ENCODE results near the gene GPR176.

The GPR176 gene

DNA sequence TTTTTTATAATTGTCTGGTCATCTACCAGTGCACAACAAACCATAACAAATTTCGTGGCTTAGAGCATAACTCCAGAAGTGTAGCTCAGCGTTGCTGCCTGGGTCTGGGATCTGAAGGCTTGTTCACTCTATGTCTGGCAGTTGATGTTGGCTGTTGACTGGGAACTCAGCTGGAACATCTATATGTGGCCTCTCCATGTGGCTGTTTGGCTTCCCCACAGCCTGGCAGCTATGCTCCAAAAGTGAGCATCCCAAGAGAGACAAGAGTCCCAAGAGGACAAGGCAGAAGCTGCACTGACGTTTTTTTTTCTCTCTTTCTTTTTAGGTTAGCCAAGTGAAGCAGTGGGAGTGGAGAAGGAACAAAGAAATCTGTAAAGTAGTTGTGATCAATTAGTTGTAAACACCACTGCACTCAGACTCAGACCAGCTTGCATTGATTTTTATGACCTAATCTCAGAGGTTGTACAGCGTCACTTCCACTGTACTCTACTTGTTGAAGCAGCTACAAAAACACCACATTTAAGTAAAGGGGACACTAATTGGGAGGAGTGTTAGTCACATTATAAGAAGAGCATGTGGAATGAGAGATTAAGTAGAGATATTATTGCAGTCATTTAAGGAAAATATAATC, 2.5 kb upstream of the GPR176 start (continued):
- TF ChIP-seq, protein P1, sequence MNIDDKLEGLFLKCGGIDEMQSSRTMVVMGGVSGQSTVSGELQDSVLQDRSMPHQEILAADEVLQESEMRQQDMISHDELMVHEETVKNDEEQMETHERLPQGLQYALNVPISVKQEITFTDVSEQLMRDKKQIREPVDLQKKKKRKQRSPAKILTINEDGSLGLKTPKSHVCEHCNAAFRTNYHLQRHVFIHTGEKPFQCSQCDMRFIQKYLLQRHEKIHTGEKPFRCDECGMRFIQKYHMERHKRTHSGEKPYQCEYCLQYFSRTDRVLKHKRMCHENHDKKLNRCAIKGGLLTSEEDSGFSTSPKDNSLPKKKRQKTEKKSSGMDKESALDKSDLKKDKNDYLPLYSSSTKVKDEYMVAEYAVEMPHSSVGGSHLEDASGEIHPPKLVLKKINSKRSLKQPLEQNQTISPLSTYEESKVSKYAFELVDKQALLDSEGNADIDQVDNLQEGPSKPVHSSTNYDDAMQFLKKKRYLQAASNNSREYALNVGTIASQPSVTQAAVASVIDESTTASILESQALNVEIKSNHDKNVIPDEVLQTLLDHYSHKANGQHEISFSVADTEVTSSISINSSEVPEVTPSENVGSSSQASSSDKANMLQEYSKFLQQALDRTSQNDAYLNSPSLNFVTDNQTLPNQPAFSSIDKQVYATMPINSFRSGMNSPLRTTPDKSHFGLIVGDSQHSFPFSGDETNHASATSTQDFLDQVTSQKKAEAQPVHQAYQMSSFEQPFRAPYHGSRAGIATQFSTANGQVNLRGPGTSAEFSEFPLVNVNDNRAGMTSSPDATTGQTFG (tag by site-specific recombination; IDR thresholded peaks at IDR 0.05; ENCODE audit: borderline replicate concordance) = no peak
- TF ChIP-seq BCL11B (tag by site-specific recombination; IDR thresholded peaks at IDR 0.05; ENCODE audit: low read depth) (no peak), ZNF48 (tag by site-specific recombination; IDR thresholded peaks at IDR 0.05) (no peak), ZNF248 (tag by site-specific recombination; IDR thresholded peaks at IDR 0.05) (no peak), ZNF140 (tag by site-specific recombination; IDR thresholded peaks at IDR 0.05) (no peak), ZNF155 (tag by site-specific recombination; IDR thresholded peaks at IDR 0.05) (no peak), KLF7 (tag by site-specific recombination; IDR thresholded peaks at IDR 0.05; ENCODE audit: borderline replicate concordance) (no peak), ZNF121 (tag by site-specific recombination; IDR thresholded peaks at IDR 0.05) (no peak), ZNF157 (tag by site-specific recombination; IDR thresholded peaks at IDR 0.05) (no peak), SCRT2 (tag by site-specific recombination; IDR thresholded peaks at IDR 0.05) (peak; percentile 80), ZNF133 (tag by site-specific recombination; IDR thresholded peaks at IDR 0.05) (no peak)
- TF ChIP-seq, protein P2, sequence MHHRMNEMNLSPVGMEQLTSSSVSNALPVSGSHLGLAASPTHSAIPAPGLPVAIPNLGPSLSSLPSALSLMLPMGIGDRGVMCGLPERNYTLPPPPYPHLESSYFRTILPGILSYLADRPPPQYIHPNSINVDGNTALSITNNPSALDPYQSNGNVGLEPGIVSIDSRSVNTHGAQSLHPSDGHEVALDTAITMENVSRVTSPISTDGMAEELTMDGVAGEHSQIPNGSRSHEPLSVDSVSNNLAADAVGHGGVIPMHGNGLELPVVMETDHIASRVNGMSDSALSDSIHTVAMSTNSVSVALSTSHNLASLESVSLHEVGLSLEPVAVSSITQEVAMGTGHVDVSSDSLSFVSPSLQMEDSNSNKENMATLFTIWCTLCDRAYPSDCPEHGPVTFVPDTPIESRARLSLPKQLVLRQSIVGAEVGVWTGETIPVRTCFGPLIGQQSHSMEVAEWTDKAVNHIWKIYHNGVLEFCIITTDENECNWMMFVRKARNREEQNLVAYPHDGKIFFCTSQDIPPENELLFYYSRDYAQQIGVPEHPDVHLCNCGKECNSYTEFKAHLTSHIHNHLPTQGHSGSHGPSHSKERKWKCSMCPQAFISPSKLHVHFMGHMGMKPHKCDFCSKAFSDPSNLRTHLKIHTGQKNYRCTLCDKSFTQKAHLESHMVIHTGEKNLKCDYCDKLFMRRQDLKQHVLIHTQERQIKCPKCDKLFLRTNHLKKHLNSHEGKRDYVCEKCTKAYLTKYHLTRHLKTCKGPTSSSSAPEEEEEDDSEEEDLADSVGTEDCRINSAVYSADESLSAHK (tag by site-specific recombination; IDR thresholded peaks at IDR 0.05) = no peak
- TF ChIP-seq, protein P3, sequence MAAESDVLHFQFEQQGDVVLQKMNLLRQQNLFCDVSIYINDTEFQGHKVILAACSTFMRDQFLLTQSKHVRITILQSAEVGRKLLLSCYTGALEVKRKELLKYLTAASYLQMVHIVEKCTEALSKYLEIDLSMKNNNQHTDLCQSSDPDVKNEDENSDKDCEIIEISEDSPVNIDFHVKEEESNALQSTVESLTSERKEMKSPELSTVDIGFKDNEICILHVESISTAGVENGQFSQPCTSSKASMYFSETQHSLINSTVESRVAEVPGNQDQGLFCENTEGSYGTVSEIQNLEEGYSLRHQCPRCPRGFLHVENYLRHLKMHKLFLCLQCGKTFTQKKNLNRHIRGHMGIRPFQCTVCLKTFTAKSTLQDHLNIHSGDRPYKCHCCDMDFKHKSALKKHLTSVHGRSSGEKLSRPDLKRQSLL (tag by site-specific recombination; IDR thresholded peaks at IDR 0.05) = no peak
- TF ChIP-seq, protein P4, sequence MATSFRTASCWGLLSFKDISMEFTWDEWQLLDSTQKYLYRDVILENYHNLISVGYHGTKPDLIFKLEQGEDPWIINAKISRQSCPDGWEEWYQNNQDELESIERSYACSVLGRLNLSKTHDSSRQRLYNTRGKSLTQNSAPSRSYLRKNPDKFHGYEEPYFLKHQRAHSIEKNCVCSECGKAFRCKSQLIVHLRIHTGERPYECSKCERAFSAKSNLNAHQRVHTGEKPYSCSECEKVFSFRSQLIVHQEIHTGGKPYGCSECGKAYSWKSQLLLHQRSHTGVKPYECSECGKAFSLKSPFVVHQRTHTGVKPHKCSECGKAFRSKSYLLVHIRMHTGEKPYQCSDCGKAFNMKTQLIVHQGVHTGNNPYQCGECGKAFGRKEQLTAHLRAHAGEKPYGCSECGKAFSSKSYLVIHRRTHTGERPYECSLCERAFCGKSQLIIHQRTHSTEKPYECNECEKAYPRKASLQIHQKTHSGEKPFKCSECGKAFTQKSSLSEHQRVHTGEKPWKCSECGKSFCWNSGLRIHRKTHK (tag by site-specific recombination; IDR thresholded peaks at IDR 0.05) = no peak
- TF ChIP-seq, protein P5, sequence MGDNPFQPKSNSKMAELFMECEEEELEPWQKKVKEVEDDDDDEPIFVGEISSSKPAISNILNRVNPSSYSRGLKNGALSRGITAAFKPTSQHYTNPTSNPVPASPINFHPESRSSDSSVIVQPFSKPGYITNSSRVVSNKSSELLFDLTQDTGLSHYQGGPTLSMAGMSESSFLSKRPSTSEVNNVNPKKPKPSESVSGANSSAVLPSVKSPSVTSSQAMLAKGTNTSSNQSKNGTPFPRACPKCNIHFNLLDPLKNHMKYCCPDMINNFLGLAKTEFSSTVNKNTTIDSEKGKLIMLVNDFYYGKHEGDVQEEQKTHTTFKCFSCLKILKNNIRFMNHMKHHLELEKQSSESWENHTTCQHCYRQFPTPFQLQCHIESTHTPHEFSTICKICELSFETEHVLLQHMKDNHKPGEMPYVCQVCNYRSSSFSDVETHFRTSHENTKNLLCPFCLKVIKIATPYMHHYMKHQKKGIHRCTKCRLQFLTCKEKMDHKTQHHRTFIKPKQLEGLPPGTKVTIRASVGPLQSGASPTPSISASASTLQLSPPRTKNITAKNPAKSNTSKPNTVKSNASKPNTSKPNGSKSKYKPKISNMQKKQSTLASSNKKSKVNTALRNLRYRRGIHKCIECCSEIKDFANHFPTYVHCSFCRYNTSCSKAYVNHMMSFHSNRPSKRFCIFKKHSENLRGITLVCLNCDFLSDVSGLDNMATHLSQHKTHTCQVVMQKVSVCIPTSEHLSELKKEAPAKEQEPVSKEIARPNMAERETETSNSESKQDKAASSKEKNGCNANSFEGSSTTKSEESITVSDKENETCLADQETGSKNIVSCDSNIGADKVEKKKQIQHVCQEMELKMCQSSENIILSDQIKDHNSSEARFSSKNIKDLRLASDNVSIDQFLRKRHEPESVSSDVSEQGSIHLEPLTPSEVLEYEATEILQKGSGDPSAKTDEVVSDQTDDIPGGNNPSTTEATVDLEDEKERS (tag by site-specific recombination; IDR thresholded peaks at IDR 0.05) = no peak

DNA sequence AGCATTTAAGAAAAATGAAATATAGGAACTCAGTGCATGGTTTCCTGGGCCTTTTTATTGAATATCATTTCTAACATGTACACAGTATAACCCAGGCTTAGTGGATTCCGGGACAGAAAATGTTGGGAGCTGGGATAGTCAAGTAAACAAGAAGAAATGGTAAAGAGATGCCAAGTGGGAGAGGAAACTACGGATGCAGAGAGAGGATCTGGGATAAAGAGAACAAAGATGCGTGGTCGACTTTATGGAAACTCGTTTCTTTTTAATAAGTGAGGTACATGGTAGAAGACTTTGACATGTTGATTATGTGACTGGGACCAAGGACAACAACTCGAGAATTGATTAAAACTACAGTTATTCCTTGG, 1.2 kb upstream of the GPR176 start:
- Histone ChIP-seq H3K36me3 (ENCODE audit: control insufficient read depth in 2 of 2, insufficient read depth in 1 of 2, low read length in 2 of 2) (no peaks in the 10 kb centered on the region), H3K9me3 (ENCODE audit: control insufficient read depth, insufficient read depth, low read depth, low read length) (no peaks in the 10 kb centered on the region), H3K27ac (ENCODE audit: extremely low read depth, low read depth, low read length) (peak overlapping the region; percentile 48), H3K4me3 (ENCODE audit: low read depth, low read length) (peak overlapping the region; percentile 60), H3K4me1 (ENCODE audit: control insufficient read depth, insufficient read depth, low read length) (no peaks in the 10 kb centered on the region)
- CTCF ChIA-PET = interaction anchor here (0.6 kb wide), 1 partner anchor 45 kb away, joined by 6 read pairs; no protein-coding TSS in a partner anchor
- POLR2A ChIA-PET = interaction anchor here (0.6 to 1.5 kb wide), 3 partner anchors 12 to 187 kb away, joined by 3 to 10 read pairs (median 4); partner anchors contain the start of genes BMF and EIF2AK4
- no peak for TF ChIP-seq ZNF514 (tag by site-specific recombination; IDR thresholded peaks at IDR 0.05)
- no peak for TF ChIP-seq ZNF274 (IDR thresholded peaks at IDR 0.05; ENCODE audit: low read length)
- no peak for TF ChIP-seq ZNF274 (tag by site-specific recombination; IDR thresholded peaks at IDR 0.05; ENCODE audit: borderline replicate concordance)
- TF ChIP-seq ZNF610 (tag by site-specific recombination; IDR thresholded peaks at IDR 0.05; ENCODE audit: borderline replicate concordance) = no peak
- no peak for TF ChIP-seq ZNF10 (tag by site-specific recombination; IDR thresholded peaks at IDR 0.05)
- no peak for TF ChIP-seq ZNF223 (tag by site-specific recombination; IDR thresholded peaks at IDR 0.05)
- no peak for TF ChIP-seq ZNF366 (tag by site-specific recombination; conservative IDR thresholded peaks at IDR 0.05)
- TF ChIP-seq, protein P6, sequence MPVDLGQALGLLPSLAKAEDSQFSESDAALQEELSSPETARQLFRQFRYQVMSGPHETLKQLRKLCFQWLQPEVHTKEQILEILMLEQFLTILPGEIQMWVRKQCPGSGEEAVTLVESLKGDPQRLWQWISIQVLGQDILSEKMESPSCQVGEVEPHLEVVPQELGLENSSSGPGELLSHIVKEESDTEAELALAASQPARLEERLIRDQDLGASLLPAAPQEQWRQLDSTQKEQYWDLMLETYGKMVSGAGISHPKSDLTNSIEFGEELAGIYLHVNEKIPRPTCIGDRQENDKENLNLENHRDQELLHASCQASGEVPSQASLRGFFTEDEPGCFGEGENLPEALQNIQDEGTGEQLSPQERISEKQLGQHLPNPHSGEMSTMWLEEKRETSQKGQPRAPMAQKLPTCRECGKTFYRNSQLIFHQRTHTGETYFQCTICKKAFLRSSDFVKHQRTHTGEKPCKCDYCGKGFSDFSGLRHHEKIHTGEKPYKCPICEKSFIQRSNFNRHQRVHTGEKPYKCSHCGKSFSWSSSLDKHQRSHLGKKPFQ (tag by site-specific recombination; IDR thresholded peaks at IDR 0.05) = no peak
- TF ChIP-seq ZFHX2 (tag by site-specific recombination; conservative IDR thresholded peaks at IDR 0.05) = no peak
- TF ChIP-seq ZNF670 (tag by site-specific recombination; IDR thresholded peaks at IDR 0.05; ENCODE audit: low read depth) = no peak
